H1 (cell line): ENCODE results near the gene NTN5. TPM values are rescaled to one million over a fixed set of nuclear protein-coding genes. Genes with fewer than 3 reads are reported as not detected.

Source experiments
- CTCF ChIA-PET: fragments of 300-600 bp; sonication (Branson Sonifier 250); formaldehyde crosslinking; loops from one replicate; lab custom pipeline; 2021; ENCODE audit not compliant: partially characterized antibody; lab: Charles Lee
- POLR2A ChIA-PET: fragments of 300-600 bp; sonication (Branson Sonifier 250); formaldehyde crosslinking; loops from one replicate; lab custom pipeline; 2021; ENCODE audit warnings: inconsistent platforms; ENCODE audit not compliant: partially characterized antibody; lab: Charles Lee
- DNase-seq, 2 experiments: peaks; one replicate each; pipeline versions ENCODE4 v3.0.0 to v3.0.0-alpha.2; 2010 to 2022; ENCODE audit warnings: low spot score in 2 of 2, low read depth in 1 of 2, mixed read lengths in 1 of 2
- FAIRE-seq: peaks from 2 replicates; lab custom pipeline; 2011; peaks lifted over from hg19 to GRCh38; lab: Jason Lieb, UNC
- H2AFZ ChIP-seq: 2 replicates; pipeline ENCODE4 v1.8.1; 2012; ENCODE audit warnings: low read length, inconsistent platforms
- H2AK5ac ChIP-seq: 2 replicates; pipeline ENCODE4 v1.6.1; 2013; ENCODE audit warnings: low read depth, low read length
- H2BK120ac ChIP-seq: replicated peaks from 2 replicates; pipeline ENCODE3; 2013; ENCODE audit warnings: low read depth, low read length, inconsistent platforms
- H2BK12ac ChIP-seq: 2 replicates; pipeline ENCODE4 v1.6.1; 2013; ENCODE audit warnings: low read depth, low read length
- H2BK15ac ChIP-seq: 2 replicates; pipeline ENCODE4 v1.6.1; 2013; ENCODE audit warnings: low read length
- H2BK20ac ChIP-seq: 2 replicates; pipeline ENCODE4 v1.6.1; 2013; ENCODE audit warnings: low read length
- H2BK5ac ChIP-seq: 2 replicates; pipeline ENCODE4 v1.6.1; 2013; ENCODE audit warnings: low read depth, low read length
- H3K14ac ChIP-seq: 2 replicates; pipeline ENCODE4 v1.6.1; 2013; ENCODE audit warnings: inconsistent platforms; ENCODE audit not compliant: insufficient read length
- H3K18ac ChIP-seq: 2 replicates; pipeline ENCODE4 v1.6.1; 2013; ENCODE audit warnings: low read length; ENCODE audit errors: extremely low read depth
- H3K23ac ChIP-seq: 2 replicates; pipeline ENCODE4 v1.6.1; 2013; ENCODE audit warnings: inconsistent platforms; ENCODE audit not compliant: insufficient read length
- H3K23me2 ChIP-seq: 2 replicates; pipeline ENCODE4 v1.6.1; 2013; ENCODE audit warnings: low read depth, low read length
- H3K27ac ChIP-seq: 2 replicates; pipeline ENCODE4 v1.6.1; 2011; ENCODE audit warnings: low read depth, low read length, inconsistent platforms
- H3K27me3 ChIP-seq, 4 experiments: replicated peaks in 1 of 4; 1 replicate in 1 of 4; 2 replicates in 3 of 4; pipeline versions ENCODE4 v1.6.1 to v1.8.1; 2011 to 2013; ENCODE audit warnings: low read length in 3 of 4, mild to moderate bottlenecking in 3 of 4, inconsistent platforms in 2 of 4, mixed read lengths in 2 of 4, moderate library complexity in 1 of 4; ENCODE audit not compliant: control insufficient read depth in 3 of 4, insufficient read depth in 3 of 4; ENCODE audit errors: extremely low read depth in 1 of 4
- H3K36me3 ChIP-seq, 4 experiments: 2 replicates each; pipeline versions ENCODE4 v1.6.1 to v1.8.1; 2011 to 2013; ENCODE audit warnings: mild to moderate bottlenecking in 4 of 4, low read length in 3 of 4, moderate library complexity in 2 of 4, control low read depth in 1 of 4, inconsistent platforms in 1 of 4; ENCODE audit not compliant: insufficient read depth in 4 of 4, control insufficient read depth in 2 of 4
- H3K4ac ChIP-seq: replicated peaks from 2 replicates; pipeline ENCODE3; 2013; ENCODE audit warnings: low read length, low read depth, mixed read lengths, inconsistent platforms; ENCODE audit not compliant: insufficient read length
- H3K4me1 ChIP-seq, 4 experiments: replicated peaks in 1 of 4; 1 replicate in 1 of 4; 2 replicates in 3 of 4; pipeline versions ENCODE4 v1.6.1 to v1.8.1; 2011 to 2013; ENCODE audit warnings: low read length in 3 of 4, inconsistent platforms in 2 of 4, mixed read lengths in 1 of 4; ENCODE audit not compliant: insufficient read depth in 4 of 4, control insufficient read depth in 3 of 4
- H3K4me2 ChIP-seq, 2 experiments: 2 replicates each; pipeline versions ENCODE4 v1.6.1 to v1.8.1; 2011 to 2013; ENCODE audit warnings: low read depth in 2 of 2, low read length in 2 of 2, control low read depth in 1 of 2, inconsistent platforms in 1 of 2, mild to moderate bottlenecking in 1 of 2; ENCODE audit not compliant: insufficient read depth in 1 of 2
- H3K4me3 ChIP-seq, 4 experiments: fragments of 200-600, 300-600 bp in 1 of 4; sonication (generic), shearing (Covaris generic), sonication (Bioruptor Twin) in 1 of 4; 2 replicates each; pipeline versions ENCODE4 v1.5.1 to v1.8.1; 2011 to 2016; ENCODE audit warnings: low read length in 4 of 4, low read depth in 3 of 4, control low read depth in 2 of 4, inconsistent platforms in 2 of 4, mild to moderate bottlenecking in 2 of 4, mixed read lengths in 1 of 4, moderate library complexity in 1 of 4; ENCODE audit not compliant: insufficient read depth in 2 of 4; ENCODE audit errors: extremely low read depth in 1 of 4
- H3K56ac ChIP-seq: replicated peaks from 2 replicates; pipeline ENCODE3; 2013; ENCODE audit warnings: low read depth, mild to moderate bottlenecking, mixed read lengths, low read length, inconsistent platforms; ENCODE audit not compliant: insufficient read length
- H3K79me1 ChIP-seq: 2 replicates; pipeline ENCODE4 v1.6.1; 2013; ENCODE audit warnings: low read depth, low read length, control low read depth
- H3K79me2 ChIP-seq, 2 experiments: 2 replicates each; pipeline versions ENCODE4 v1.6.1 to v1.8.1; 2012 to 2013; ENCODE audit warnings: low read length in 2 of 2, mild to moderate bottlenecking in 2 of 2, inconsistent platforms in 1 of 2; ENCODE audit not compliant: insufficient read depth in 2 of 2, control insufficient read depth in 1 of 2
- H3K9ac ChIP-seq, 4 experiments: replicated peaks in 1 of 4; 1 replicate in 1 of 4; 2 replicates in 3 of 4; pipeline versions ENCODE4 v1.6.1 to v1.8.1; 2011 to 2013; ENCODE audit warnings: low read depth in 3 of 4, low read length in 3 of 4, control low read depth in 2 of 4, mild to moderate bottlenecking in 2 of 4, moderate library complexity in 2 of 4, inconsistent platforms in 1 of 4; ENCODE audit errors: extremely low read depth in 1 of 4
- H3K9me3 ChIP-seq, 2 experiments: 2 replicates each; pipeline versions ENCODE4 v1.6.1 to v1.8.1; 2012 to 2013; ENCODE audit warnings: mild to moderate bottlenecking in 2 of 2, moderate library complexity in 2 of 2, control low read depth in 1 of 2, inconsistent platforms in 1 of 2, low read depth in 1 of 2, low read length in 1 of 2, mixed read lengths in 1 of 2; ENCODE audit not compliant: insufficient read depth in 2 of 2
- H4K20me1 ChIP-seq, 2 experiments: replicated peaks in 1 of 2; 2 replicates each; pipeline versions ENCODE3 to v1.8.1; 2011 to 2013; ENCODE audit warnings: inconsistent platforms in 2 of 2, low read length in 2 of 2, mild to moderate bottlenecking in 1 of 2; ENCODE audit not compliant: insufficient read depth in 2 of 2, control insufficient read depth in 1 of 2
- H4K5ac ChIP-seq: 2 replicates; pipeline ENCODE4 v1.6.1; 2013; ENCODE audit warnings: low read length, low read depth, mixed read lengths, inconsistent platforms; ENCODE audit not compliant: insufficient read length
- H4K8ac ChIP-seq: 2 replicates; pipeline ENCODE4 v1.8.0; 2013; ENCODE audit warnings: mild to moderate bottlenecking, moderate library complexity, low read length, inconsistent platforms; ENCODE audit not compliant: insufficient read depth; ENCODE audit errors: extremely low read depth
- H4K91ac ChIP-seq: replicated peaks from 2 replicates; pipeline ENCODE3; 2013; ENCODE audit warnings: low read length, mixed read lengths, inconsistent platforms; ENCODE audit not compliant: insufficient read length
- BACH1 ChIP-seq: IDR thresholded peaks from 2 replicates; pipeline ENCODE4 v1.6.1; 2012; ENCODE audit warnings: low read length, improper control_type of control experiment
- BCL11A ChIP-seq, 2 experiments: IDR thresholded peaks; one replicate each; pipeline ENCODE4 v1.6.1; 2011; ENCODE audit warnings: low read depth in 2 of 2, low read length in 2 of 2, mild to moderate bottlenecking in 2 of 2
- CEBPB ChIP-seq: IDR thresholded peaks from 2 replicates; pipeline ENCODE4 v1.6.1; 2012; ENCODE audit warnings: low read depth, low read length
- KDM4A ChIP-seq: IDR thresholded peaks from one replicate; pipeline ENCODE4 v1.7.1; 2012; ENCODE audit warnings: low read depth, mild to moderate bottlenecking, moderate library complexity, low read length, inconsistent platforms; ENCODE audit not compliant: severe bottlenecking
- MAX ChIP-seq: IDR thresholded peaks from 2 replicates; pipeline ENCODE4 v1.6.1; 2012; ENCODE audit warnings: inconsistent platforms
- RNF2 ChIP-seq: fragments of 200-900, 300-1000 bp; sonication (generic); IDR thresholded peaks from 2 replicates; pipeline ENCODE4 v1.7.1; 2016; ENCODE audit warnings: borderline replicate concordance, low read depth, mild to moderate bottlenecking, antibody characterized with exemption, low read length; ENCODE audit not compliant: poor library complexity, severe bottlenecking; ENCODE audit errors: missing control alignments
- SP1 ChIP-seq: IDR thresholded peaks from 2 replicates; pipeline ENCODE4 v1.6.1; 2011; ENCODE audit warnings: low read depth, low read length
- SUZ12 ChIP-seq: fragments of 200-600 bp; sonication (generic); IDR thresholded peaks from 2 replicates; pipeline ENCODE4 v1.6.1; 2012; ENCODE audit warnings: mild to moderate bottlenecking, inconsistent platforms, low read length, moderate library complexity, mixed read lengths
- TAF7 ChIP-seq: optimal IDR thresholded peaks from 2 replicates; pipeline ENCODE3; 2011; ENCODE audit warnings: low read depth, mild to moderate bottlenecking, inconsistent platforms, low read length, moderate library complexity, borderline replicate concordance
- ZNF274 ChIP-seq: IDR thresholded peaks from 2 replicates; pipeline ENCODE4 v1.7.0; 2012; ENCODE audit warnings: low read length, borderline replicate concordance; ENCODE audit errors: extremely low read depth
- WGBS, 2 experiments: shearing (Covaris generic) in 1 of 2; methylation state at CpG; one replicate each; pipeline versions ENCODE4 v1.1.6 to v1.1.7; 2013 to 2015; ENCODE audit warnings: low lambda C conversion rate in 2 of 2, mixed read lengths in 2 of 2, inconsistent platforms in 1 of 2, low coverage in 1 of 2, missing lambda C conversion rate in 1 of 2; ENCODE audit not compliant: insufficient replicate concordance in 2 of 2, insufficient coverage in 1 of 2, insufficient read length in 1 of 2; ENCODE audit errors: extremely low coverage in 1 of 2, missing lambda C conversion rate in 1 of 2; 5-methylcytosine and 5-hydroxymethylcytosine counted together
- polyA plus RNA-seq, 7 experiments: library from polyadenylated mRNA; depleted of rRNA in 3 of 7; stranded (reverse) in 5 of 7; unstranded in 2 of 7; fragments of >200 nt in 5 of 7; fragments of 200-250 nt in 2 of 7; gene quantifications; 1 replicate in 5 of 7; 2 replicates in 1 of 7; 4 replicates in 1 of 7; pipeline versions ENCODE4 v1.2.1 to v1.2.3, GENCODE V29; 2011 to 2013; ENCODE audit warnings: missing spikeins in 2 of 7, mixed read lengths in 2 of 7
- total RNA-seq: library from RNA; stranded (reverse); fragmentation: NEBNext Ultra II Directional; extraction: Animal tissue kit (Norgen Biotek cat#: 25700); gene quantifications from 2 replicates; pipeline ENCODE4 v1.2.1, GENCODE V29; 2021

NTN5 gene
- total and polyA plus RNA-seq, 2 of the 8 experiments (the other 6 are each of a cell fraction or from before 2014, with no cell fraction given), result 0.47 to 0.85 TPM

- WGBS, 2 experiments, result 53% methylated on average over 11 of the region's 11 CpGs; no CpG with 5 or more reads in 1 of the 2 experiments
- H3K56ac ChIP-seq, result no peak overlapping the region
- no peak overlapping the region for H2BK15ac ChIP-seq
- peaks cover 0 to 6% (median 2%) of the 10 kb centered on the region in 4 experiments; a peak in 4 of 7 replicates for H3K4me1 ChIP-seq
- no peak overlapping the region for H3K9ac ChIP-seq
- no peak for FAIRE-seq
- no peak overlapping the region for H4K5ac ChIP-seq
- H3K9me3 ChIP-seq, result peaks cover 0 to 5% of the 10 kb centered on the region in 2 experiments; a peak in 1 of 4 replicates
- peaks cover 0 to 2% of the 10 kb centered on the region in 2 experiments for H4K20me1 ChIP-seq
- H3K27me3 ChIP-seq, result no peaks in the 10 kb centered on the region
- ChIA-PET POLR2A (interaction anchor here (0.8 to 2.8 kb wide), 2 partner anchors 12 to 442 kb away, joined by 3 to 16 read pairs; partner anchors contain the start of gene FUT2), CTCF (interaction anchor here (2.4 kb wide), 1 partner anchor 33 kb away, joined by 9 read pairs; no protein-coding TSS in a partner anchor)
- H2BK12ac ChIP-seq, result no peak overlapping the region
- H3K36me3 ChIP-seq, result peaks cover 0 to 5% (median 2%) of the 10 kb centered on the region in 4 experiments; a peak in 4 of 8 replicates
- H4K8ac ChIP-seq, result no peak overlapping the region
- H3K4me3 ChIP-seq, result no peak overlapping the region
- H2AFZ ChIP-seq, result no peak overlapping the region
- H3K27ac ChIP-seq, result no peak overlapping the region
- no peak overlapping the region for H2BK20ac ChIP-seq
- no peak overlapping the region for H2BK120ac ChIP-seq
- no peaks in the 10 kb centered on the region for H3K79me1 ChIP-seq
- DNase-seq, result peak in 1 of 2 experiments; percentile 51
- no peak overlapping the region for H2BK5ac ChIP-seq
- peak overlapping the region; percentile 11 for H4K91ac ChIP-seq
- H3K18ac ChIP-seq, result peak overlapping the region; percentile 48; the same call in 1 of the 2 replicates
- H3K23ac ChIP-seq, result no peak overlapping the region
- no peak overlapping the region for H3K14ac ChIP-seq
- peaks cover 7% of the 10 kb centered on the region; the same call in 1 of the 2 replicates for H3K23me2 ChIP-seq
- H3K79me2 ChIP-seq, result no peaks in the 10 kb centered on the region
- H3K4me2 ChIP-seq, result peak overlapping the region in 1 of 2 experiments; percentile 8; a peak in 2 of 4 replicates
- H3K4ac ChIP-seq, result peak overlapping the region; percentile 74
- no peak overlapping the region for H2AK5ac ChIP-seq
- no peak for TF ChIP-seq ZNF274
- no peak for TF ChIP-seq BACH1
- no peak for TF ChIP-seq TAF7
- TF ChIP-seq KDM4A, result no peak
- TF ChIP-seq MAX, result peak; percentile 78
- no peak for TF ChIP-seq CEBPB
- 0 out of 2 replicates have a peak, but pooled peaks have one; percentile 32 for TF ChIP-seq SP1
- no peak for TF ChIP-seq RNF2
- no peak for TF ChIP-seq SUZ12
- no peak for TF ChIP-seq BCL11A (IDR thresholded peaks at IDR 0.05; ENCODE audit: low read depth in 2 of 2, low read length in 2 of 2)
These were observed 35.7 kb upstream of the NTN5 start for GRCh38 chr19:48708471-48708870.
